Endothelial cell of umbilical vein (primary cell): Measurements from ENCODE around the gene IQCN. TPM values are rescaled to one million over a fixed set of nuclear protein-coding genes. Genes with fewer than 3 reads are reported as not detected.

Experiments
- Bru-seq: library from RNA; stranded (reverse); fragments of 400-500 nt; gene quantifications from one replicate; lab custom pipeline; 2021; lab: Mats Ljungman, UMichigan
- BruChase-seq, 2 experiments: library from RNA; stranded (reverse); fragments of 400-500 nt; gene quantifications; one replicate each; lab custom pipeline; 2021; lab: Mats Ljungman, UMichigan
- BruUV-seq: library from RNA; stranded (reverse); fragments of 400-500 nt; replicated peaks from 2 replicates; lab custom pipeline; 2021; lab: Mats Ljungman, UMichigan
- CTCF ChIA-PET: fragments of 300-600, 350-600 bp; sonication (Branson Sonifier 250); formaldehyde crosslinking; loops from one replicate; lab custom pipeline; 2021; ENCODE audit warnings: antibody characterized with exemption, inconsistent platforms; lab: Charles Lee
- POLR2A ChIA-PET: fragments of 300-600, 350-600 bp; sonication (Branson Sonifier 250); formaldehyde crosslinking; loops from one replicate; lab custom pipeline; 2021; ENCODE audit warnings: antibody characterized with exemption, inconsistent platforms; lab: Charles Lee
- DNase-seq: peaks from one replicate; pipeline ENCODE4 v3.0.0-alpha.2; 2011; ENCODE audit warnings: low read depth, low spot score
- FAIRE-seq: peaks from 2 replicates; lab custom pipeline; 2011; peaks lifted over from hg19 to GRCh38; lab: Jason Lieb, UNC
- H2AFZ ChIP-seq: 2 replicates; pipeline ENCODE4 v1.6.0; 2012; ENCODE audit warnings: low read depth, low read length, control low read depth, inconsistent platforms
- H3K27ac ChIP-seq: 2 replicates; pipeline ENCODE4 v1.5.1; 2011; ENCODE audit warnings: low read depth, mild to moderate bottlenecking, control low read depth, low read length, moderate library complexity; ENCODE audit not compliant: insufficient read depth
- H3K27me3 ChIP-seq, 2 experiments: 2 replicates each; pipeline versions ENCODE4 v1.6.0 to v1.6.1; 2011; ENCODE audit warnings: low read length in 2 of 2, mixed read lengths in 1 of 2; ENCODE audit not compliant: control insufficient read depth in 2 of 2, insufficient read depth in 2 of 2
- H3K36me3 ChIP-seq, 2 experiments: 2 replicates in 1 of 2; 3 replicates in 1 of 2; pipeline ENCODE4 v1.5.1; 2011; ENCODE audit warnings: low read length in 2 of 2, mild to moderate bottlenecking in 1 of 2, moderate library complexity in 1 of 2; ENCODE audit not compliant: control insufficient read depth in 2 of 2, insufficient read depth in 2 of 2; ENCODE audit errors: extremely low read depth in 1 of 2
- H3K4me1 ChIP-seq: 3 replicates; pipeline ENCODE4 v1.5.1; 2011; ENCODE audit warnings: mild to moderate bottlenecking, low read length; ENCODE audit not compliant: control insufficient read depth, insufficient read depth; ENCODE audit errors: extremely low read depth
- H3K4me2 ChIP-seq: 2 replicates; pipeline ENCODE4 v1.6.1; 2011; ENCODE audit warnings: low read length, control low read depth, mixed read lengths; ENCODE audit not compliant: insufficient read depth
- H3K4me3 ChIP-seq, 3 experiments: fragments of 200-600 bp in 1 of 3; sonication (generic), shearing (Covaris generic) in 1 of 3; replicated peaks in 1 of 3; 2 replicates each; pipeline ENCODE4 v1.5.1; 2011 to 2016; ENCODE audit warnings: control low read depth in 3 of 3, low read length in 3 of 3, mild to moderate bottlenecking in 2 of 3, inconsistent platforms in 1 of 3, low read depth in 1 of 3, moderate library complexity in 1 of 3; ENCODE audit not compliant: insufficient read depth in 1 of 3
- H3K79me2 ChIP-seq: 2 replicates; pipeline ENCODE4 v1.6.0; 2012; ENCODE audit warnings: low read length, inconsistent platforms; ENCODE audit not compliant: control insufficient read depth, insufficient read depth
- H3K9ac ChIP-seq: replicated peaks from 2 replicates; pipeline ENCODE3; 2011; ENCODE audit warnings: low read length, control low read depth; ENCODE audit not compliant: insufficient read depth; ENCODE audit errors: extremely low read depth
- H3K9me1 ChIP-seq: replicated peaks from 3 replicates; pipeline ENCODE4 v1.6.0; 2011; ENCODE audit warnings: mild to moderate bottlenecking, low read length; ENCODE audit not compliant: control insufficient read depth, insufficient read depth; ENCODE audit errors: extremely low read depth
- H3K9me3 ChIP-seq: replicated peaks from 2 replicates; pipeline ENCODE4 v1.5.1; 2012; ENCODE audit warnings: low read length, inconsistent platforms; ENCODE audit not compliant: control insufficient read depth, insufficient read depth
- H4K20me1 ChIP-seq: replicated peaks from 2 replicates; pipeline ENCODE3; 2011; ENCODE audit warnings: mild to moderate bottlenecking, low read length; ENCODE audit not compliant: control insufficient read depth, insufficient read depth; ENCODE audit errors: extremely low read depth
- CTCF ChIP-seq, 2 donors: IDR thresholded peaks; 1 replicate in 1 of 2; 2 replicates in 1 of 2; pipeline ENCODE4 v1.5.1; 2011; ENCODE audit warnings: low read length in 2 of 2, mild to moderate bottlenecking in 2 of 2, moderate library complexity in 2 of 2, control low read depth in 1 of 2, inconsistent platforms in 1 of 2, low read depth in 1 of 2; ENCODE audit not compliant: insufficient read depth in 1 of 2; ENCODE audit errors: extremely low read depth in 1 of 2
- EZH2 ChIP-seq: IDR thresholded peaks from 2 replicates; pipeline ENCODE4 v1.6.1; 2012; ENCODE audit warnings: borderline replicate concordance, low read depth, mild to moderate bottlenecking, moderate library complexity, low read length, inconsistent platforms; ENCODE audit not compliant: severe bottlenecking
- FOS ChIP-seq: IDR thresholded peaks from 2 replicates; pipeline ENCODE4 v1.6.1; 2011; ENCODE audit warnings: mild to moderate bottlenecking, low read length, moderate library complexity, borderline replicate concordance; ENCODE audit not compliant: insufficient read depth
- JUN ChIP-seq: IDR thresholded peaks from 2 replicates; pipeline ENCODE4 v1.6.1; 2011; ENCODE audit warnings: borderline replicate concordance, low read depth; ENCODE audit not compliant: insufficient read length, insufficient read depth
- dilution Hi-C: fragments of 300-500 bp; cut with MboI; formaldehyde crosslinking; loops from one replicate; pipeline ENCODE4 v1.15.0; 2019; ENCODE audit warnings: low sequenced_read_pairs; ENCODE audit not compliant: extremely low pct_ligation_motif_present
- intact Hi-C: fragments of 100-400 bp; cut with micrococcal nuclease; formaldehyde crosslinking; loops from one replicate; pipeline ENCODE4 v1.10.0; 2022
- long read RNA-seq: library from polyadenylated mRNA; stranded (forward); transcript quantifications from one replicate; pipeline ENCODE4 v2.0.0, GENCODE V29; 2021
- polyA minus RNA-seq, 3 experiments: library from RNA; depleted of rRNA, polyadenylated mRNA; stranded (reverse); fragments of >200 nt; gene quantifications; 1 replicate in 1 of 3; 2 replicates in 2 of 3; pipeline ENCODE4 v1.2.3, GENCODE V29; 2011
- polyA plus RNA-seq, 4 experiments: library from polyadenylated mRNA; depleted of rRNA in 3 of 4; stranded (reverse) in 3 of 4; unstranded in 1 of 4; fragments of >200 nt; gene quantifications; 2 replicates each; pipeline versions ENCODE4 v1.2.1 to v1.2.3, GENCODE V29; 2011 to 2012; ENCODE audit warnings: missing spikeins in 1 of 4
- total RNA-seq: library from RNA; stranded (reverse); gene quantifications from 2 replicates; pipeline ENCODE4 v1.2.3, GENCODE V29; 2021

IQCN gene
- total RNA-seq, result 2.2 and 3.0 TPM in 2 replicates
- polyA plus RNA-seq, result 1.5 and 2.1 TPM in 2 replicates
- polyA plus RNA-seq (2011; cell fraction: cytosol; rRNA removed), result 0.31 and 0.68 TPM in 2 replicates
- polyA plus RNA-seq (2011; cell fraction: nucleus; rRNA removed), result 5.8 and 9.5 TPM in 2 replicates
- polyA plus RNA-seq (2012), result 0.27 and 0.31 TPM in 2 replicates
- 2.5 and 3.3 TPM in 2 replicates for polyA minus RNA-seq
- 0.20 TPM for polyA minus RNA-seq (2011; cell fraction: cytosol; rRNA and poly(A)+ RNA removed)
- polyA minus RNA-seq (2011; cell fraction: nucleus; rRNA and poly(A)+ RNA removed), result 4.6 and 5.6 TPM in 2 replicates
- percentile 43 among the genes with signal in this experiment for Bru-seq, nascent RNA
- BruChase-seq, experiment 1, labeled RNA remaining after a 6-hour chase, result percentile 66 among the genes with signal in this experiment
- percentile 46 among the genes with signal in this experiment for BruChase-seq, experiment 2, labeled RNA remaining after a 2-hour chase
- long read RNA-seq, result 0 reads

GRCh38 chr19:18274219-18274780 lies at the start of gene IQCN:
TSS of gene IQCN (minus strand) at chr19:18274452. CDS start at chr19:18269478, 4,974 bp downstream.
- dilution Hi-C loops, result no loop called here
- Histone ChIP-seq H3K9me3 (no peaks in the 10 kb centered on the region), H4K20me1 (peaks cover 5% of the 10 kb centered on the region), H3K9me1 (no peaks in the 10 kb centered on the region), H2AFZ (no peak within 1 kb of the TSS), H3K27ac (no peak within 1 kb of the TSS), H3K4me3 (no peak within 1 kb of the TSS), H3K4me1 (peaks cover 22% of the 10 kb centered on the region), H3K4me2 (peak within 1 kb of the TSS; percentile 40), H3K36me3 (peaks cover 0 to 2% of the 10 kb centered on the region in 2 experiments), H3K27me3 (no peaks in the 10 kb centered on the region), H3K79me2 (peaks cover 15% of the 10 kb centered on the region), H3K9ac (no peak within 1 kb of the TSS)
- ChIA-PET POLR2A (interaction anchor here (1.5 to 1.7 kb wide), 2 partner anchors 54 to 111 kb away, joined by 4 to 6 read pairs; partner anchors contain the start of gene GDF15), CTCF (interaction anchor here (1.0 to 3.8 kb wide), 5 partner anchors 52 to 136 kb away, joined by 3 to 38 read pairs (median 6); no protein-coding TSS in a partner anchor)
- TF ChIP-seq JUN, result no peak
- DNase-seq, result no peak
- no TSS peak for BruUV-seq
- FAIRE-seq, result no peak
- intact Hi-C loops, result no loop called here

- DNase-seq, result peak; percentile 98
- TF ChIP-seq FOS, result no peak
- TF ChIP-seq EZH2, result no peak
- TF ChIP-seq JUN, result no peak
- peak; percentile 5 to 38 for TF ChIP-seq CTCF (IDR thresholded peaks at IDR 0.05; ENCODE audit: extremely low read depth in 1 of 2, insufficient read depth in 1 of 2, low read depth in 1 of 2, low read length in 2 of 2)
- Histone ChIP-seq H2AFZ (peak within 1 kb of the TSS; percentile 68), H3K4me1 (peaks cover 50% of the 10 kb centered on the region), H3K9ac (peak within 1 kb of the TSS; percentile 78), H3K4me3 (peak within 1 kb of the TSS; percentile 43 to 76 (median 71)), H3K79me2 (peaks cover 30% of the 10 kb centered on the region), H4K20me1 (no peaks in the 10 kb centered on the region), H3K9me1 (no peaks in the 10 kb centered on the region), H3K4me2 (peak within 1 kb of the TSS; percentile 69), H3K27ac (peak within 1 kb of the TSS; percentile 73), H3K27me3 (no peaks in the 10 kb centered on the region), H3K9me3 (no peaks in the 10 kb centered on the region), H3K36me3 (no peaks in the 10 kb centered on the region)
- POLR2A ChIA-PET, result interaction anchor here (1.0 to 5.3 kb wide), 4 partner anchors 18 to 63 kb away, joined by 3 to 113 read pairs (median 7); partner anchors contain the start of genes GDF15 and JUND
- intact Hi-C loops (loop anchor here (1.0 to 10.0 kb wide), 5 partner anchors 31 to 208 kb away; partner anchors contain the start of genes MPV17L2 and RAB3A), dilution Hi-C loops (no loop called here)
- BruUV-seq, result no TSS peak
- CTCF ChIA-PET, result interaction anchor here (0.6 to 3.9 kb wide), 19 partner anchors 10 to 135 kb away, joined by 3 to 207 read pairs (median 4); partner anchors contain the start of genes GDF15 and JUND
- peak; percentile 87 for FAIRE-seq
Measured at GRCh38 chr19:18322759-18323460, 48.7 kb upstream of the IQCN start, which contains the start of gene LSM4. TSS of gene LSM4 (minus strand) at chr19:18323076. CDS start at chr19:18323020, 56 bp downstream.
